GM18951 (cell line): Measurements from ENCODE around the gene NAA80.

ENCODE experiments used
- POLR2A ChIP-seq: IDR thresholded peaks from 4 replicates; pipeline ENCODE4 v1.6.1; 2011; ENCODE audit warnings: mild to moderate bottlenecking; ENCODE audit not compliant: insufficient read length, insufficient read depth; ENCODE audit errors: extremely low read depth
- in situ Hi-C: fragments of 300-500 bp; cut with MboI; formaldehyde crosslinking; loops from one replicate; pipeline ENCODE4 v1.12.0; 2022; ENCODE audit warnings: low sequenced_read_pairs, mixed read lengths, inconsistent platforms; ENCODE audit not compliant: unreplicated experiment

NAA80 gene

DNA sequence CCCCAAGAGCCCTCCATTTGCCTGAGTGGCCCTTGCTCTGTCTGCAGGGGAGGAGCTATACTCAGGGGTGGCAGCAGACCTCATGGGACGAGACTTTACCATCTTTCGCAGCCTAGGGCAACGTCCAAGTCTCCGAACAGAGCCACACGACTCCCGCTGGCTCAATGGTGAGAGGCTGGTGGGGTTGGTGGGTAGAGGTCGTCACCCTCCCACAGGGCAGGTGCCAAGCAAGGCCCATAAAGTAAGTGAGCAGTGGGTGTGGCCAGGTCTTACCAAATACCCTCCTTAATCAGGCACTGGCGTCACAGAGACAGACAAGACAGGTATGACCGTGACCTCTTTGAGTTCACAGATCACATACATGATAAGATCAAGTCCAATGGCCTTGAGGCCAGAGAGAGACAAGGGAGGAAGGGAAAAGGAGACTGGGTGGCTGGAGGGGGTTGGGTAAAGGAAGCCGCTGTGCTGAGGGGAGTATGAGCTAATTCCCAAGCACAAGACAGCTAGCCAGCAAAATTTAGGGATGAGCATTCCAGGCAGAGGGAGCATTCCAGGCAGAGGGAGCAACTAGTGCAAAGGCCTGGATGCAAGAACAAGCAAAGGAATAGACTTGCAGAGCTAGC, 27.8 kb downstream of the NAA80 start:
- in situ Hi-C loops: no loop called here
- no peak for TF ChIP-seq POLR2A

DNA sequence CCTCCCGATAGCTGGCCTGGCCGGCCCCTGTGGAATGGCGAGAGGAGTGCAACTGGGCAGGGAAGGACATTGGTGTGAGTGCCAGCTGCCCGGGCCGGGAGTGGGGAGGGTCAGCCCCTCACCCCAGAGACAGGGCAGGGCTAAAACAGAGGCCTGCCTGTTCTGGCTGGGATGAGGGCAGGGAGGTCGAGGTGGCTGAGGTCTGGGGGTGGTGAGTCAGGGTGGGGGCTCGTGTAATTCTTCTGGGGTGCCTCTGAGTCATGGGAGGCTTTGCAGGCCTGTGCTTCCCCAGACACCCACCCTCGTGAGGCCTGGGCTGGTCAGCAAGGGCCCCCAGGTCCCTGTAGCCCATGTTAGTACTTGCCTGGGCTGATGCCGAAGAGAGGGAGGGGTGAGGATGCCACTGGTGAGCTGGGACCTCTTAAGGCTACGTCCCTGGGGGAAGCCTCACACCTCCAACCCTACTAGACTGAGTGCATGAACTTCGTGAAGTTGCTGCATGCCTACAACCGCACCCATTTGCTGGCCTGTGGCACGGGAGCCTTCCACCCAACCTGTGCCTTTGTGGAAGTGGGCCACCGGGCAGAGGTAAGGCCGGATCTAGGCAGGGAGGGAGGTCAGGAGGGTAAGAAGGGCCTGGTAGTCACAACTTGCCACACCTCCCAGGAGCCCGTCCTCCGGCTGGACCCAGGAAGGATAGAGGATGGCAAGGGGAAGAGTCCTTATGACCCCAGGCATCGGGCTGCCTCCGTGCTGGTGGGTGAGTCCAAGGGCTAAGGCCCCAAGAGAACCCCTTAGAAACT, 28.6 kb downstream of the NAA80 start:
- in situ Hi-C loops: no loop called here
- no peak for TF ChIP-seq POLR2A

DNA sequence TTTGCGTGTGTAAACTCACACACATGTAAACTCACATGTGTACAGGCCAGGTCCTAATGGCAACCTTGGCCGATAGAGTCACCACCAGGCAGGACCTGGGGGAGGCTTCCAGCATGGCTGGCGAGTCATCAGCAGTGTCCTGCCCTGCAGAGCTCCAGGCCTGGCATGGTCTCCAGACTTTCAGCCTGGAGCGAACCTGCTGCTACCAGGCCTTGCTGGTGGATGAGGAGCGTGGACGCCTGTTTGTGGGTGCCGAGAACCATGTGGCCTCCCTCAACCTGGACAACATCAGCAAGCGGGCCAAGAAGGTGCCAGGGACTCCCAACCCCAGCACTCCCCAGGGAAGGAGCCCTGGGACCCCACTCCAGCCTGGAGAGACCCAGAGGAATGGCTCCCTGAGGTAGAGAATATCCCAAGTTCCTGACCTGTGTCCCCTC, 29.2 kb downstream of the NAA80 start:
- TF ChIP-seq POLR2A: no peak
- in situ Hi-C loops: no loop called here

DNA sequence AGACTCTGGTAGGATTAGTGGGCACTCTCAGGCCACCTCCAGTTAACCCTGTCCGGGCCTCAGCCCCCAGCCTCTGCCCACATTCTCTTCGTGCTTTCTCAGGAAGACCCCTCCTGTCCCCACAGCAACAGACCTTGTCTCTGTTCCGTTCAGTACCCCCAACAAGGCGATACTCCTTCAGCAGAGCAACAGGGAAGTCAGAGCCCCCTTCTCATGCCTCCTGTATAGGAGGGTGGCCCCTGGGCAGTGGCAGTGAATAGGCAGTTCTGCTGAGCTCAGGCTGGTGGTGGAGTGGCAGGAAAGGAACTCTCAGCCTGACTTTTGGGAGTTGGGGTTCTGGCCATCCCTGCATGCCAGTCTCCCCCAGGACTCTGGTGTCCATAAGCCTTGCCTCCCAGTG, 29.7 kb downstream of the NAA80 start:
- no peak for TF ChIP-seq POLR2A
- in situ Hi-C loops: no loop called here

DNA sequence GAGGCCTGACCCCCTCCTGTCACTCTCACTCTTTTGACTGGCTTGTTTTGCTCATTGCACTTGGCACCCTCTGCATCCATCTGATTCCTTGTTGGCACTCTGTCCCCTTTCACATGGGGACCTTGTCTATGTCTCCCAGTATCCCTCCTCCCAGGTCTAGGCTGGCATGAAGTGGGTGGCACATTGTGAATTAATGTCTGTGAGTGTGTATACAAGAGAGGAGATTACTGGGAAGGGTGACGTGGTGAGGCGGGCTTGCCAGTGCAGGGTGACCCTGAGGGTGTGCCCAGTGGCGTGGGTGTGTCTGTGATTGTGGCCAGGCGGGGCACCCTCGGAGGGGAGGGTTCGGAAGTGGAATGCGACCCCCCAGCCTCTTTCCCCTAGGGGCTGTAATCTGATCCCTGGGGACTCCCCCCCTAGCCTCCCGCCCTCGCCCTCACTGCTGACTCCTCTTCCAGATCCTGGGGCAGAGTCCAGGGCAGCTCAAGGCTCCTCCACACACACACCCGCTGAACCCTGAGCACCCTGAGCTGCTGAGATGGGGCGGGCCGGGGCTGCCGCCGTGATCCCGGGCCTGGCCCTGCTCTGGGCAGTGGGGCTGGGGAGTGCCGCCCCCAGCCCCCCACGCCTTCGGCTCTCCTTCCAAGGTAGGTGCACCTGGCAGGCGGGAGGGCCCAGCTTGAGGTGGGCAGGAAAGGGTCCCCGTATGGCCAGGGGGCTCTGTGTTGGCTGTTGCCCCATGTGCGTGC, 30.3 kb downstream of the NAA80 start, which contains the start of gene SEMA3B:
Gene SEMA3B, plus strand, starts transcription at position 445 of the 749 bp plus-strand sequence. Its CDS starts 94 bp downstream, at position 539.
- no peak for TF ChIP-seq POLR2A
- in situ Hi-C loops: no loop called here

DNA sequence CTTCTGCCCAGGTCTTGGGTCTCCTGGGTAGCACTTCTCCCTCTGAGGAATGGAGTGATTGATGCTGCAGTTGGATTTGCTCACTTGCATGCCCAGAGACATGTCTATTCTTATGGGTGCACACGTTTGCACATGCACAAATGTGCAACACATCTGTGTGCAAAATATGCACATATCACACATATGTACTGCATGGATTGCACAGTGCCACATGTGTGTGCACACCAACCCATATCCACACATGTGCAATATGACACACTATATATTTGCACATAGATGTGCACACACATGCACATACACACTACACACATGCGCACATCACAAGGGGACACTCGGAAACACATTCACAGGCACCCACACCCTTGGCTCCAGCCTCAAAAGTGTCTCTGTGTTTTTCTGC, 30.9 kb downstream of the NAA80 start:
- TF ChIP-seq POLR2A: no peak

DNA sequence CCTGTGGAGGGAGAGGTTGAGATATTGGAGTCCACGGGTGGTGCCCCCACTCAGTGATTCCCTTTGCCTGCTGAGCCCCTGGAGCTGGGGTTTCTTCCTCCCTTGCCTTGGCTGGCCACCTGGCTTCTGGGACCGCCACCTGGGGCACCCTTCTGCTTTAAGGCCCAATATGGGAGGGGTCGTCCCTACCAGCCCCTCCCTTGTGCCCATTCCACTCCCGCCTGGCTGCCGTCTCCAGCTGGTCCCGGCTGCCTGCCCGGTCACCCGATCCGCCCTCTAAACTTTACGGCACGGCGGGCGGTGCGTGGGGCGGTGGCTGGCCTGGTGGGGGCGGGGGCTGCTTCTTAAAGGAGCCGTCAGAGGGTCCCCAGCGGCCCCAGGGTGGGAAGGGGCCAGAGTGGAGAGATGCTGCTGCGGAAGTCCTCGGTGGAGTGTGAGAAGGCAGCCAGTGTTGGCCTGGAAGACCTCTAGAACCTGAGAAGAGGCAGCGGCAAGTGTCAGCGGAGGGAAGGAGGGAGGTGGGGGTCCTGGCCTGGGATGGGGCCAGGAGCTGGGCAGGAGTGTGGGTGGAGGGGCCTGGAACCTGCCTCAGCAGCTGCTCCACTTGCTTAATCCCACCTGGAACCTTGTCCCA, 31.8 kb downstream of the NAA80 start:
- in situ Hi-C loops: no loop called here

More for the DNA sequence above, 30.9 kb downstream of the NAA80 start:
- in situ Hi-C loops: no loop called here

DNA sequence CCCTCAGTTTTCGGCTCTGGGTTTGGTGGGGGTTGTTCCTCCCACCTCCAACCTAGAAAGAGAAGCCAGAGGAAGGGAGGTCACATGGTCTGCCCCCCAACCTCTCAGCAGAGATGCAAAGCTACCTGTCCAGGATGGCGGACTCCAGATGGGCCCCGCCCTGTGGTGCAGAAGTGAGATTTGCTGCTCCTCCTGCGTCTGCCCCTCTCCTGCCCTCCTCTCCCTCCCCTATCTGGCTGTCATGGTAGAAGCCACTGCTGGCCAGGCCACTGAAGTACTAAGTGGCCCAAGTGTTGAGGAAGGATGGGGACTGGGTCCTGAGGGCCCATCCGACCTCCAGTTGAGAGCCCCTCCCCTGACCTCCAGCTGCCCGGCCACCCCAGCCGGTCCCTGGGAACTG, 32.4 kb downstream of the NAA80 start:
- in situ Hi-C loops: no loop called here
- TF ChIP-seq POLR2A: no peak

More for the DNA sequence above, 31.8 kb downstream of the NAA80 start:
- TF ChIP-seq POLR2A: no peak

DNA sequence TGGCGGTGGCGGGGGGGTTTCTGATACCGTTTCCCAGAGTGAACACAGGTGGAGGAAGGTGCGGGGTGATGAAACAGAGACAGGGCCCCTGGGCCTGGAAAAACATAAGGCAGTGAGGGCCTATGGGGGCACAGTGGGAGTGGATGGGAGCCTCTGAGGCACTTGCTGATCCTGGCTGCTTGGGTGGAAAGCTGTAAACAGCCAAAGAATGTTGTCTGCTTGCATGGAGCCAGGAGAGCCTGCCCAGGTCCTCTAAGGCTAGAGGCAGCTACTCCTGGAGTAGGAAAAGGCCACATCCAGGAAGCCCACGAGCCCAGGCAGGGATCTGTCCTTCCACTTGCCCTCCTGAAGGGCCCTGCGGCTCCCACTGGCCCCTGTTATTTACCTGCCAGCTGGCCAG, 33.2 kb downstream of the NAA80 start:
- in situ Hi-C loops: no loop called here
- no peak for TF ChIP-seq POLR2A

DNA sequence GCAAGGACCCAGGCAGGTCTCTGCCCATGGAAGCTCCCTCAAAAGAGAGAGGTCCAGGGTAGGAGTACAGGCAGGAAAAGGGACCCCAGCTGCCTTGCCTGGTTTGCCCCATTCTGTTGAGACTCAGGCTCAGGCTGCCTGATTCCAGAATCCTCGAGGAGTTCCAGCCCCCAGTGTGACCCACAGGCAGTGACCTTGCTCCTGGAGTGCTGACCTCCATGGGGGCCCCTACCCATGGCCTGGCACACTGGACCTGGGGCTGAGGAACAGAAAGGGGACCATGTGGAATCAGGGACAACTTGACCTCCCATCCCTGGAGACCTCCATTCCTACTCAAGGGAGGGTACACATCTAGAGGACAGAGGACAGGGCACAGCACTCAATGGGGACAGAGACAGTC, 33.6 kb downstream of the NAA80 start:
- in situ Hi-C loops: no loop called here
- no peak for TF ChIP-seq POLR2A

DNA sequence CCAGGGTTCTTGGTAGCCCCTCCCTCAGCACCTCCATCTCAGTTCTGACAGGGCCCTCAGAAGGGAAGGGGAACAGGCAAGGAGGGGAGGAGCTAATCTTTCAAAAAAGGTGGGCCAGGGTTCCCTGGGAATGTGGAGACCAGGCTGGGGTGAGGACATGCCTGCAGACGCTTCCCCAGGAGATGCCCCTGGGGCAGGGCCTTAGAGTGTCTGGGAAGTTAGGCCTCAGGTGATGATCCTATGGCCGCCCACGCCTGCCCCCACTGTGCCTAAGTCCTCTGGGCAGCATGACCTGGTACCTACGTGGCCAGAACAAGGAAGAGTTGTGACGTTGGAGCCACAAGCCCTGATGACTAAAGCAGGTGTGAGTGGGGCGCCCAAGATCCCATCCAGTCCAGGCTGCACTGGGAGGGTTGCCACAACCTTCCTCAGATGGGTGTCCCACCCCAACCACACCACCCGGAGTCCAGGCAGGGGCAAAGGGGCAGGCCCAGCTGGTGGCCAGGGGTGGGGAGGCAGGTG, 34.2 kb downstream of the NAA80 start:
- no peak for TF ChIP-seq POLR2A
- in situ Hi-C loops: no loop called here

DNA sequence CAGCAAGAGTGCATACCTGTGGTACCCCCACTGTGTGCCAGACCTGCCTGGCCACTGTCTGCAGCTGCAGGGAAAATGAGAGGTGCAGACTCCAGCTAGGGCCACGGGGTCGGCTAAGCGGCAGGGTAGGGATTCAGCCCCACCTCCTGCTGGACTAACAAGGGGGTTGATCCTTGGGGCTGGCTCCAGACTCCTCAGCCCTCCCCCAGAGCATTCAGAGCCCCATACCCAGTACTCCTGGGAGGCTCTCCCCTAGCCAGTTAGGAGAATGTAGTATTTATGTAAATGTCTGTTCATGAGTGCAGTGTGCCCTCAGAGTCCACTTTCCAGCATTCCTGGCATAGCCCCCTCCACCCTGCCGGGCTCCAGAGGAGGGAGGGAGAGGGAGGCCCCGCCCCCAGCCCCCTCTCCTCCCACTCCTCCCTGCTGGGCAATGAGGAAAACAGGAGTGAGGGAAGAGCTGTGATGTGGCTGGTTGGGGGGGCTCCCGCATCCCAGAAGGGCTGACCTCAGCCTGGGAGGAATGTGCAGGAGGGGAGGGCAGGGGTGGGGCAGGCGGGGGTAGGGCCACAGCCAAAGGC, 34.7 kb downstream of the NAA80 start:
- in situ Hi-C loops: no loop called here

More for the DNA sequence above, 34.7 kb downstream of the NAA80 start:
- no peak for TF ChIP-seq POLR2A
